Prostate gland (tissue), 2 donors: ENCODE data around the gene SETBP1.

Experiments used
- POLR2AphosphoS5 ChIP-seq: sonication (generic); formaldehyde crosslinking; IDR thresholded peaks from one replicate; pipeline ENCODE4 v1.6.1; 2017; ENCODE audit warnings: antibody characterized with exemption
- TF ChIP-seq, protein P1 (sequence below), 4 experiments: fragments of 200-600 bp in 2 of 4; fragments of 450-650 bp in 2 of 4; sonication (generic) in 2 of 4; IDR thresholded peaks; 1 replicate in 3 of 4; 2 replicates in 1 of 4; pipeline ENCODE4 v1.5.1; 2016 to 2019; ENCODE audit warnings: antibody characterized with exemption in 4 of 4, mild to moderate bottlenecking in 2 of 4, moderate library complexity in 2 of 4

DNA sequence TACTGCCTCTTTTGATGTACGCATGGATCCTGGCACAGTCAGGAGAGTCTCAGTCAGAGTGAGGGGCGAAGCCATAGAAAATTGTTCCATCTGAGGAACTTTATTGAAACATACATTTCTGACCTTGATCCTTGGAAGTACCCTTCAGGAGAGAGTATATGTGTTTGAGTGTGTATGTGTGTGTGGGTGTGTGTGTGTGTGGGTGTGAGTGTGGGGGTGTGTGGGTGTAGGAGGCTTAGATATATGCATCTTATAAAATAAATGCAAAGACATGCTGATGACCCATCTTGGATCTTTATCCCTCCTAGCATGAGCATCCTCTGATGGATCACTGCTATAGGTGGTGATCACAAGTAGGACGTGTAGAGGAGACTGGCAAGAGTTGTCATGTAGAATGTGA is 93.5 kb downstream of the SETBP1 start:
- TF ChIP-seq, protein P1, sequence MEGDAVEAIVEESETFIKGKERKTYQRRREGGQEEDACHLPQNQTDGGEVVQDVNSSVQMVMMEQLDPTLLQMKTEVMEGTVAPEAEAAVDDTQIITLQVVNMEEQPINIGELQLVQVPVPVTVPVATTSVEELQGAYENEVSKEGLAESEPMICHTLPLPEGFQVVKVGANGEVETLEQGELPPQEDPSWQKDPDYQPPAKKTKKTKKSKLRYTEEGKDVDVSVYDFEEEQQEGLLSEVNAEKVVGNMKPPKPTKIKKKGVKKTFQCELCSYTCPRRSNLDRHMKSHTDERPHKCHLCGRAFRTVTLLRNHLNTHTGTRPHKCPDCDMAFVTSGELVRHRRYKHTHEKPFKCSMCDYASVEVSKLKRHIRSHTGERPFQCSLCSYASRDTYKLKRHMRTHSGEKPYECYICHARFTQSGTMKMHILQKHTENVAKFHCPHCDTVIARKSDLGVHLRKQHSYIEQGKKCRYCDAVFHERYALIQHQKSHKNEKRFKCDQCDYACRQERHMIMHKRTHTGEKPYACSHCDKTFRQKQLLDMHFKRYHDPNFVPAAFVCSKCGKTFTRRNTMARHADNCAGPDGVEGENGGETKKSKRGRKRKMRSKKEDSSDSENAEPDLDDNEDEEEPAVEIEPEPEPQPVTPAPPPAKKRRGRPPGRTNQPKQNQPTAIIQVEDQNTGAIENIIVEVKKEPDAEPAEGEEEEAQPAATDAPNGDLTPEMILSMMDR (IDR thresholded peaks at IDR 0.05) = no peak
- TF ChIP-seq POLR2AphosphoS5 = no peak
